Lung (tissue), 12 donors: ENCODE measurements around the gene FAM234B. TPM values are rescaled to one million over a fixed set of nuclear protein-coding genes. Genes with fewer than 3 reads are reported as not detected.

ENCODE experiments used
- ATAC-seq: fragments of 200-7000 bp; cut with Tn5 transposase; one replicate; pipeline ENCODE4 v1.9.1; 2020; ENCODE audit warnings: moderate number of reproducible peaks; ENCODE audit not compliant: insufficient read depth, low FRiP score
- DNase-seq, 3 donors: peaks; one replicate each; pipeline ENCODE4 v3.0.0-alpha.2; 2013 to 2017
- H3K27ac ChIP-seq, 2 donors: one replicate each; pipeline ENCODE4 v1.5.1; 2013; ENCODE audit warnings: mild to moderate bottlenecking in 2 of 2, moderate library complexity in 2 of 2, control low read depth in 1 of 2, inconsistent platforms in 1 of 2, low read depth in 1 of 2, low read length in 1 of 2
- H3K27me3 ChIP-seq, 3 donors: one replicate each; pipeline ENCODE4 v1.5.1; 2013; ENCODE audit warnings: low read length in 2 of 3; ENCODE audit not compliant: control insufficient read depth in 3 of 3, insufficient read depth in 3 of 3
- H3K36me3 ChIP-seq, 4 donors: one replicate each; pipeline ENCODE4 v1.5.1; 2013; ENCODE audit warnings: low read length in 4 of 4, mild to moderate bottlenecking in 1 of 4, moderate library complexity in 1 of 4; ENCODE audit not compliant: control insufficient read depth in 4 of 4, insufficient read depth in 4 of 4
- H3K4me1 ChIP-seq, 5 donors: one replicate each; pipeline ENCODE4 v1.5.1; 2013; ENCODE audit warnings: low read length in 5 of 5, mild to moderate bottlenecking in 2 of 5, moderate library complexity in 1 of 5; ENCODE audit not compliant: control insufficient read depth in 5 of 5, insufficient read depth in 5 of 5
- H3K4me3 ChIP-seq: one replicate; pipeline ENCODE4 v1.5.1; 2013; ENCODE audit warnings: mild to moderate bottlenecking, control low read depth, moderate library complexity
- H3K9ac ChIP-seq, 2 donors: one replicate each; pipeline ENCODE4 v1.5.1; 2013; ENCODE audit warnings: low read length in 2 of 2, control low read depth in 1 of 2; ENCODE audit not compliant: insufficient read depth in 1 of 2
- H3K9me3 ChIP-seq, 4 donors: one replicate each; pipeline ENCODE4 v1.5.1; 2013; ENCODE audit warnings: low read length in 3 of 4, mild to moderate bottlenecking in 1 of 4, moderate library complexity in 1 of 4; ENCODE audit not compliant: control insufficient read depth in 4 of 4, insufficient read depth in 3 of 4
- WGBS, 2 donors: extraction: QIAGEN DNeasy Blood & Tissue Kit; methylation state at CpG; one replicate each; pipeline ENCODE4 v1.1.7; 2013; 5-methylcytosine and 5-hydroxymethylcytosine counted together
- polyA plus RNA-seq, 2 donors: library from polyadenylated mRNA; stranded (reverse); fragments of 200-250 nt; gene quantifications; one replicate each; pipeline ENCODE4 v1.2.1, GENCODE V29; 2013
- total RNA-seq, 2 donors: library from RNA; depleted of rRNA in 1 of 2; stranded (reverse); fragments of >200 nt in 1 of 2; gene quantifications; one replicate each; pipeline ENCODE4 v1.2.1, GENCODE V29; 2014 to 2021
- TF ChIP-seq, protein P1 (sequence below): IDR thresholded peaks from 2 replicates; pipeline ENCODE4 v1.5.1; 2012; ENCODE audit warnings: mild to moderate bottlenecking; ENCODE audit errors: control extremely low read depth, extremely low read depth
- donor health status: control.
- donor health status: control.
- donor health status: Bipolar disorder and iron deficiency.
- donor health status: healthy.
- donor health status: DM: yes; HTN: yes; CAD: no.

FAM234B gene
- total and polyA plus RNA-seq, 4 donors = 1.4 to 10.4 (median 6.3) TPM

DNA sequence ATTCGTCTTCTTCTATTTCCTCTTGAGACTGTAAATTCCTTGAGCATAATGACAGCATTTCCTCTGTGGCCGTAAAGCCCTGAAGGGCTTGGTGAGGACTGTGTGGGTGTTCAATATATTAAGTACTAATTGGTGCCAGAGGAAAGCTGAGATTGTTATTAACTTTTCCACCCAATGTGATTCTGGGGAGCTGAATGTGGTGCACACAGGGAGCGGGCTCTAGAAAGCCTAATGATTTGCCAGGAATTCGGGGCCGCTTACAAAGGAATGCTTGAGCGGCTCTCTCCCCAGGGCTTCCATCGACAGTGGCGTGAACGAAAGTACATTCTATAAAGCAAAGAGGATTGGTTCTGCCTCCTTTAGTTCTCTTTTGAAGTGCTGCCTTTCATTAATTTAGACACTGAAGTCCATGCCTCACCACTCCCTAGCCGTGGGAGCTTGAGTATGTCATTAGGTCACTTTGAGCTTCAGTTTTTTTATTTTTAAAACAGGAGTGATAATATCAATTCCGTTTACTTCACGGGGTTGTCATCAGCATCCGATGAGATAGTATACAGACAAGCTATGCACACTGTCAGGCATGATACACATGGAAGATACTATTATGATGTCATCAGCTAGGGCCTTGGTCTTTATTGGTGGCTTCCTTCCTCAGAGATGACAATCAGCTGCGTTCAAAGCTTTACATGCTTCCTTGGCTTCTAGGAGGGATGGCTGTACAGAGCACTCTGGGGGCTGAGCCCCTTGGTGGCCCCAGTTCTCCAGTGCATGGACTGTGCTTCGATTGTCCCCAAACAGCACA lies 70.3 kb downstream of the FAM234B start:
- TF ChIP-seq, protein P1, sequence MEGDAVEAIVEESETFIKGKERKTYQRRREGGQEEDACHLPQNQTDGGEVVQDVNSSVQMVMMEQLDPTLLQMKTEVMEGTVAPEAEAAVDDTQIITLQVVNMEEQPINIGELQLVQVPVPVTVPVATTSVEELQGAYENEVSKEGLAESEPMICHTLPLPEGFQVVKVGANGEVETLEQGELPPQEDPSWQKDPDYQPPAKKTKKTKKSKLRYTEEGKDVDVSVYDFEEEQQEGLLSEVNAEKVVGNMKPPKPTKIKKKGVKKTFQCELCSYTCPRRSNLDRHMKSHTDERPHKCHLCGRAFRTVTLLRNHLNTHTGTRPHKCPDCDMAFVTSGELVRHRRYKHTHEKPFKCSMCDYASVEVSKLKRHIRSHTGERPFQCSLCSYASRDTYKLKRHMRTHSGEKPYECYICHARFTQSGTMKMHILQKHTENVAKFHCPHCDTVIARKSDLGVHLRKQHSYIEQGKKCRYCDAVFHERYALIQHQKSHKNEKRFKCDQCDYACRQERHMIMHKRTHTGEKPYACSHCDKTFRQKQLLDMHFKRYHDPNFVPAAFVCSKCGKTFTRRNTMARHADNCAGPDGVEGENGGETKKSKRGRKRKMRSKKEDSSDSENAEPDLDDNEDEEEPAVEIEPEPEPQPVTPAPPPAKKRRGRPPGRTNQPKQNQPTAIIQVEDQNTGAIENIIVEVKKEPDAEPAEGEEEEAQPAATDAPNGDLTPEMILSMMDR = no peak
- Histone ChIP-seq H3K9me3 (no peaks in the 10 kb centered on the region), H3K4me1 (peaks cover 0 to 14% (median 2%) of the 10 kb centered on the region in 5 donors), H3K4me3 (no peak overlapping the region), H3K36me3 (no peaks in the 10 kb centered on the region), H3K27ac (peak overlapping the region in 1 of 2 donors; percentile 50), H3K9ac (peak overlapping the region in 1 of 2 donors; percentile 50), H3K27me3 (no peaks in the 10 kb centered on the region)
- DNase-seq (peak; percentile 50 to 69 (median 57)), ATAC-seq (peak; percentile 41)
- WGBS, 2 donors = 57 to 73% methylated on average over 15 of the region's 15 CpGs

DNA sequence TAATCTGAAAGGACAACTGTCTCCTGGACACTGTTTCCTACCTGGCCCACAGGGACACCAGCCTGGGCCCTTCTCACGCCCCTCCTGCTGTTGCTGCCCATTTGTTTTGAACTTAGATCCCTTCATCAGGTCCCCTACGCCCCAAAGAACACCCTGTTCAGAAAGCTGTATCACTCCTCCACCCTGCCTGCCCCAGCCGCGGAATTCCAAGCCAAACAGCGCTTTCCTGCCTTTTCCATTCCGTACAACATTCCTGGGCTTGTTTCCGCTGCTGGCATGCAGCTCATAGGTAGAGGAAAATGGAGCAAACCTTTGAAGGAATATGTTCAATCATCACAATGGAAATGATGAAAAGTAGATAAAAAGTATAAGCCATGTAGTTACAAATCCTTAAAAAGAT lies 72.1 kb downstream of the FAM234B start:
- H3K27ac ChIP-seq = peak overlapping the region in 1 of 2 donors; percentile 45
- 77 to 89% methylated on average over 7 of the region's 7 CpGs for WGBS, 2 donors
- peaks cover 0 to 14% (median 2%) of the 10 kb centered on the region in 5 donors for H3K4me1 ChIP-seq
- no peak overlapping the region for H3K4me3 ChIP-seq
- TF ChIP-seq, protein P1 = no peak
- H3K27me3 ChIP-seq = no peaks in the 10 kb centered on the region
- no peaks in the 10 kb centered on the region for H3K9me3 ChIP-seq
- DNase-seq = no peak
- H3K36me3 ChIP-seq = no peaks in the 10 kb centered on the region
- no peak for ATAC-seq
- no peak overlapping the region for H3K9ac ChIP-seq

DNA sequence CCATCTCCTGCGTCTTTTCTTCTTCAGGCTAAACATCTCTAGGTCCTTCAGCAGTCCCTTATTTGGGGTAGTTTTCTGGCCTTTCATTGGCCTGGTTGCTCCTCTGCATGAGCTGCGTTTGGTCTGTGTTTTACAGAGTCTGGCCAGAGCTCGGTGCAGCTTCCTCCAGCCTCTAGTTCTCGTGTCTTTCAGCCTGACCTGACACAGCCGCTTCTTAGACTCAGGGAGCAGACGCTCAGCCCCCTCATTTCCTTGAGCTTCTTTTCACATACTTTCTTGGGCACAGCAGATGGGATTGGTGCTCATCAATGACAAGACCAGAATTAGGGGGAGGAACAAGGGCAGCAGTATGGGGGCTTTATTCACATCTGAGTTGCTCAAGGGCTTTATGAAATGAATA lies 72.8 kb downstream of the FAM234B start:
- Histone ChIP-seq H3K9ac (no peak overlapping the region), H3K9me3 (no peaks in the 10 kb centered on the region), H3K27me3 (no peaks in the 10 kb centered on the region), H3K27ac (no peak overlapping the region), H3K36me3 (no peaks in the 10 kb centered on the region), H3K4me1 (peaks cover 0 to 14% (median 2%) of the 10 kb centered on the region in 5 donors), H3K4me3 (no peak overlapping the region)
- peak in 1 of 3 donors; percentile 27 for DNase-seq
- ATAC-seq = no peak
- TF ChIP-seq, protein P1 = no peak
- 83% methylated on average over 6 of the region's 6 CpGs for WGBS, 2 donors

DNA sequence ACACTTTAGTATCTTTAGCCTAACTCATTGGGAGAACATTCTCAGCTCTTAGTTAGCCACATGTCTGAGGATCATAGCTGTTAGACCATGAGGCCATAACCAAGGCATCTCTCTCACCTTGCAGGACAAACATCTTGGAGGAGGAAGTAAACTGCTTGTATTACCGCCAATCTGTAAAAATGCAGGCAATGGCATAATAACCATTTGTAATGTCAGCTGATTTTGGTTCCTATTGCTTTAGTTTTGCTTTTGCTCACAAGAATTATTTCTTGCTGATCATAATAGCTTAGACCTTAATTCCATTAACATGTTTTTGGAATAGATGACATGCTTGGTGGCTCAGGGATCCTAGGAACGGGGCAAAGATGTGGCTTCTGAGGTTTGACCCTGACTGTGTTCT lies 75.6 kb downstream of the FAM234B start:
- WGBS, 2 donors = 76 to 87% methylated on average over 2 of the region's 2 CpGs
- DNase-seq (no peak), ATAC-seq (no peak)
- Histone ChIP-seq H3K9me3 (no peaks in the 10 kb centered on the region), H3K4me1 (peaks cover 0 to 7% (median 0%) of the 10 kb centered on the region in 5 donors), H3K27ac (no peak overlapping the region), H3K36me3 (no peaks in the 10 kb centered on the region), H3K4me3 (no peak overlapping the region), H3K9ac (no peak overlapping the region), H3K27me3 (no peaks in the 10 kb centered on the region)
- TF ChIP-seq, protein P1 = no peak
